ENCODE measurements around the gene VAX1.
"Not testable (repeated sequence)": the region's sequence is repeated elsewhere in the genome, so short reads cannot be mapped to it uniquely, and the experiment has no call there.

VAX1 gene
- 0 reads per million in 3 donors for total RNA-seq

- peaks cover 37% of the 10 kb centered on the region for H3K27me3 ChIP-seq (replicated peaks; ENCODE audit: control insufficient read depth, insufficient read depth, low read length, poor library complexity, severe bottlenecking)
- H3K4me1 ChIP-seq (ENCODE audit: control insufficient read depth, insufficient read depth, low read length, poor library complexity, severe bottlenecking), result no peaks in the 10 kb centered on the region
- H3K36me3 ChIP-seq (ENCODE audit: control insufficient read depth, insufficient read depth, low read length), result no peaks in the 10 kb centered on the region
- H3K4me3 ChIP-seq (ENCODE audit: insufficient read depth, low read depth, low read length, poor library complexity, severe bottlenecking), result no peak within 1 kb of the TSS
- no peaks in the 10 kb centered on the region for H3K9me3 ChIP-seq (ENCODE audit: control insufficient read depth, low read length)
- DNase-seq, result no peak
- H3K27ac ChIP-seq (ENCODE audit: insufficient read depth, low read length, poor library complexity, severe bottlenecking), result no peak within 1 kb of the TSS
Measured at GRCh38 chr10:117137911-117138642, at the start of gene VAX1. VAX1 (minus strand) TSS chr10:117138270; CDS start chr10:117138056, 214 bp downstream.

DNA sequence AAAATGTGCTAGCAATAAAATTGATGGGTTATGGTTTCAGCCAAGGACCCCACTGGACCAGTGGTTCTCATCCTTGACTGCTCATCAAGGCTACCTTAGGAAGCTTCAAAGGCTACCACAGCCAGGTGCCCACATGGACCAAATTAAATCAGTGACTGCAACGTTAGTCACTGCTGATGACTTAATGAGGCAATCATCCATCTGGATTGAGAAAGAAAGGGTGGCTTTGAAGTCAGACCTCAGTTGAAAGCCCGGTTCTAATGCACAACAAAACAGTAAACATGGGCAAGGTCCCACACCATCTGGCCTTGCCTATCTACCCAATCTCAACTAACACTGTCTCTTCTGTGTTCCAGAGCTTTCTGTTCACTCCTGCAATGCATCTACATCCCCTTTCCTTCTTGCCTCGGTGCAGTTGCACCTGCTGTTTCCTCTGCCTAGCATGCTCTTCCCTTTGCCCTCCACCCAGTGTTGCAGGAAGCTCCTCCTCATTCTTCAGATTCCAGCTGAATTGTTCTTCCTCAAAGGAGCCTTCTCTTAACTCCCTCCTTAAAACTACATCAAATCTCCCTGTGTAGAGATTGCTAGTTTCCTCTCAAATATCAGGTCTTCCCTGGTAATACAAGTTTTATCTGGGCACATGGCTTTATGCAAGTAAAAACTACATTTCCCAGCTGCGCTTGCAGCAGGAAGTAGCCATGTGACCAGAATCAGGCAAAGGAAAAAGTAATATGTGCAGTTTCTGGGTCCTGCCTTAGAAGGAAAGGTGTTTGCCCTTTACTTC lies 49.0 kb upstream of the VAX1 start:
- Histone ChIP-seq H3K36me3 (ENCODE audit: control insufficient read depth, insufficient read depth, low read length) (no peaks in the 10 kb centered on the region), H3K4me1 (ENCODE audit: control insufficient read depth, insufficient read depth, low read length, poor library complexity, severe bottlenecking) (no peaks in the 10 kb centered on the region), H3K9me3 (ENCODE audit: control insufficient read depth, low read length) (peaks cover 3% of the 10 kb centered on the region), H3K4me3 (ENCODE audit: insufficient read depth, low read depth, low read length, poor library complexity, severe bottlenecking) (no peak overlapping the region), H3K27me3 (replicated peaks; ENCODE audit: control insufficient read depth, insufficient read depth, low read length, poor library complexity, severe bottlenecking) (no peaks in the 10 kb centered on the region), H3K27ac (ENCODE audit: insufficient read depth, low read length, poor library complexity, severe bottlenecking) (no peak overlapping the region)
- no peak for DNase-seq

- H3K9me3 ChIP-seq (ENCODE audit: control insufficient read depth, low read length); H3K36me3 ChIP-seq (ENCODE audit: control insufficient read depth, insufficient read depth, low read length); H3K4me1 ChIP-seq (ENCODE audit: control insufficient read depth, insufficient read depth, low read length, poor library complexity, severe bottlenecking); H3K27me3 ChIP-seq (replicated peaks; ENCODE audit: control insufficient read depth, insufficient read depth, low read length, poor library complexity, severe bottlenecking); DNase-seq; H3K4me3 ChIP-seq (ENCODE audit: insufficient read depth, low read depth, low read length, poor library complexity, severe bottlenecking); H3K27ac ChIP-seq (ENCODE audit: insufficient read depth, low read length, poor library complexity, severe bottlenecking): not testable (repeated sequence)
Measured at GRCh38 chr10:117185817-117186216, 47.7 kb upstream of the VAX1 start.

DNA sequence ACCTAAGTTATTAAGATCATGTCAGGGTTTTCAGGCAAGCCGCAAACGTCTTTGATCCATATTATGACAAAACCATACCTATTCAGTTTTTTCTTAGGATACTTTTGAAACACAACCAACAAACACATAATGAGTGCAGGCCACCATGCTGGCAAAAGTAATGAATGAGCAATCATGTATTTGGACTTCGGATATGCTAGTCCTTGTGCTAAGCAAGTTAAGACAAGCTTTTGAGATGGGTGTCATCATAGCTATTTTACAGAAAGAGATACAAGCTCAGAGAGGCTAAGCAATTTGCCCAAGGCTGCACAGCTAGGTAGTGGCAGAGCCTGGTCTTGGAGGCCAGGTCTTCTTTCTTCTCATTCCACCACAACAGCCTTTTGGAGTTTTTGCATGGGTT lies 46.8 kb upstream of the VAX1 start:
- no peak for DNase-seq
- H3K4me1 ChIP-seq (ENCODE audit: control insufficient read depth, insufficient read depth, low read length, poor library complexity, severe bottlenecking), result no peaks in the 10 kb centered on the region
- no peaks in the 10 kb centered on the region for H3K27me3 ChIP-seq (replicated peaks; ENCODE audit: control insufficient read depth, insufficient read depth, low read length, poor library complexity, severe bottlenecking)
- H3K4me3 ChIP-seq (ENCODE audit: insufficient read depth, low read depth, low read length, poor library complexity, severe bottlenecking), result no peak overlapping the region
- no peak overlapping the region for H3K27ac ChIP-seq (ENCODE audit: insufficient read depth, low read length, poor library complexity, severe bottlenecking)
- peaks cover 3% of the 10 kb centered on the region for H3K9me3 ChIP-seq (ENCODE audit: control insufficient read depth, low read length)
- no peaks in the 10 kb centered on the region for H3K36me3 ChIP-seq (ENCODE audit: control insufficient read depth, insufficient read depth, low read length)

GRCh38 chr10:117184296-117184695 lies 46.2 kb upstream of the VAX1 start:
- no peaks in the 10 kb centered on the region for H3K27me3 ChIP-seq (replicated peaks; ENCODE audit: control insufficient read depth, insufficient read depth, low read length, poor library complexity, severe bottlenecking)
- no peak overlapping the region for H3K4me3 ChIP-seq (ENCODE audit: insufficient read depth, low read depth, low read length, poor library complexity, severe bottlenecking)
- DNase-seq, result no peak
- no peaks in the 10 kb centered on the region for H3K36me3 ChIP-seq (ENCODE audit: control insufficient read depth, insufficient read depth, low read length)
- H3K27ac ChIP-seq (ENCODE audit: insufficient read depth, low read length, poor library complexity, severe bottlenecking), result no peak overlapping the region
- H3K4me1 ChIP-seq (ENCODE audit: control insufficient read depth, insufficient read depth, low read length, poor library complexity, severe bottlenecking), result no peaks in the 10 kb centered on the region
- H3K9me3 ChIP-seq (ENCODE audit: control insufficient read depth, low read length), result peaks cover 2% of the 10 kb centered on the region

- Histone ChIP-seq H3K27ac (ENCODE audit: insufficient read depth, low read length, poor library complexity, severe bottlenecking) (no peak overlapping the region), H3K4me1 (ENCODE audit: control insufficient read depth, insufficient read depth, low read length, poor library complexity, severe bottlenecking) (no peaks in the 10 kb centered on the region), H3K4me3 (ENCODE audit: insufficient read depth, low read depth, low read length, poor library complexity, severe bottlenecking) (no peak overlapping the region), H3K9me3 (ENCODE audit: control insufficient read depth, low read length) (no peaks in the 10 kb centered on the region), H3K36me3 (ENCODE audit: control insufficient read depth, insufficient read depth, low read length) (no peaks in the 10 kb centered on the region), H3K27me3 (replicated peaks; ENCODE audit: control insufficient read depth, insufficient read depth, low read length, poor library complexity, severe bottlenecking) (peaks cover 2% of the 10 kb centered on the region)
- DNase-seq, result no peak
Measured at GRCh38 chr10:117178190-117178589, 40.1 kb upstream of the VAX1 start.

DNA sequence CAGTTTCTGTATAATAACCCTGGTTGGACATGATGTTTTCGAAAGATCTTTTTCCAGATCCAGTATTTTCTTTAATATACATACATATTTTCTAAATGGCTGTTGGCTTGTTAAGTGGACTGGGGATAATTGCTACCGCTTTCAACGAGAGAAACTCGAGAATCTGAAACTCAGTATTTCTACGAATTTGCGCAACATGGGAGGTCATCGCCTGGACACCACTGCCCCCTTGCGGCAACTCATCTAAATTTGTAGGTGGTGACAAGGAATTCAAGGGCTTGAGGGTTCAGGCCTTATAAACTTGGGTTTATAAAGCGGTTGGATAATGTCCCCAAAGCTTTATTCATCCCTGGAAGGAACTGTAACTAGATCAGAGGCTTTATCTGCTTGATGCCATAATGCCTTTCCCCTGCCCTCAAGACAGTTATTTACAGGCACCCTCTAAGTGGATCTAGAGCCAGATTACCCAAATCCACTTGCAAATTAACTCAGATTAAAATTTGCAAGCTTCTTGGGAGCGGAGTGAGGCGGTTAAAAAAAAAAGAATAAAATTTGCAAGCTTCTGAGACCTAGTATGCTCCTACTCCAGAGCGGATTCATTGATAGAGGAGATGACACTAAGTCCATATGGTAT lies 37.9 kb upstream of the VAX1 start:
- H3K4me3 ChIP-seq (ENCODE audit: insufficient read depth, low read depth, low read length, poor library complexity, severe bottlenecking), result peak overlapping the region; percentile 68
- peaks cover 11% of the 10 kb centered on the region for H3K27me3 ChIP-seq (replicated peaks; ENCODE audit: control insufficient read depth, insufficient read depth, low read length, poor library complexity, severe bottlenecking)
- H3K36me3 ChIP-seq (ENCODE audit: control insufficient read depth, insufficient read depth, low read length), result no peaks in the 10 kb centered on the region
- H3K4me1 ChIP-seq (ENCODE audit: control insufficient read depth, insufficient read depth, low read length, poor library complexity, severe bottlenecking), result no peaks in the 10 kb centered on the region
- no peak overlapping the region for H3K27ac ChIP-seq (ENCODE audit: insufficient read depth, low read length, poor library complexity, severe bottlenecking)
- peak; percentile 25 to 46 (median 33) for DNase-seq
- no peaks in the 10 kb centered on the region for H3K9me3 ChIP-seq (ENCODE audit: control insufficient read depth, low read length)

DNA sequence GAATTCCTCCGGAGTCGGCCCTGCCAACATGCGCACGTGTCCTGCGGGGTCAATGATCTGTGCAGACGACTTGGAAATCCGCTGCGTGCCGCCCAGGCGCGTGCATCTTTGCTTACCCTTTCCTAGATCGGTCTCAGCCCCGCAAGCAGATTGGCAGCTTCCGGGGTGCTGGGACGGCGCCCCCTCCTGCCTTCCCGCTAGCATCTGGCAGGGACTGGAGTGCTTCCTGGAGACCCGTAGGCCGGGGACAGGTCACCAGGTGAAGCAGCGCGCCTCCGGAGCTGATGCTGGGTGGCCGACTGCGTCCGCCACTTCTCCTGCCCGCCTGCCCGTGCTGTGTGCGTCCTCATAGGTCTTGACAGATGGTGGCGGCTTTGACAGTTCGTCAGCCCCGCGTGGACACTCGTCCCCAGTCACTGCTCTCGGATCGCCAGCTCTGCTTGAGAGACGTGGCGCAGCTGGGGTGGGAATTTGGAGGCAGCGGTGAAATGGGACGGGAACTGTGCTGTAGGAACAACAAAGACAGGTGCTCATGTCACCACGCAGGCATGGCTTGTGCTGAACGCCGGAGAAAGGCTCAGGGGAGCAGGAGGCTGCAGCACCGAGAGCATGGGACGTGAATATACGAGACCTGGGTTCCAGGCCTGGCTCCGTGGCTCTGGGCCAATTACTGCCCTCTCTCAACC lies 37.3 kb upstream of the VAX1 start:
- Histone ChIP-seq H3K36me3 (ENCODE audit: control insufficient read depth, insufficient read depth, low read length) (no peaks in the 10 kb centered on the region), H3K9me3 (ENCODE audit: control insufficient read depth, low read length) (no peaks in the 10 kb centered on the region), H3K4me3 (ENCODE audit: insufficient read depth, low read depth, low read length, poor library complexity, severe bottlenecking) (peak overlapping the region; percentile 68), H3K27me3 (replicated peaks; ENCODE audit: control insufficient read depth, insufficient read depth, low read length, poor library complexity, severe bottlenecking) (peaks cover 11% of the 10 kb centered on the region), H3K27ac (ENCODE audit: insufficient read depth, low read length, poor library complexity, severe bottlenecking) (no peak overlapping the region), H3K4me1 (ENCODE audit: control insufficient read depth, insufficient read depth, low read length, poor library complexity, severe bottlenecking) (no peaks in the 10 kb centered on the region)
- DNase-seq, result peak in 2 of 3 donors; percentile 8 to 13

DNA sequence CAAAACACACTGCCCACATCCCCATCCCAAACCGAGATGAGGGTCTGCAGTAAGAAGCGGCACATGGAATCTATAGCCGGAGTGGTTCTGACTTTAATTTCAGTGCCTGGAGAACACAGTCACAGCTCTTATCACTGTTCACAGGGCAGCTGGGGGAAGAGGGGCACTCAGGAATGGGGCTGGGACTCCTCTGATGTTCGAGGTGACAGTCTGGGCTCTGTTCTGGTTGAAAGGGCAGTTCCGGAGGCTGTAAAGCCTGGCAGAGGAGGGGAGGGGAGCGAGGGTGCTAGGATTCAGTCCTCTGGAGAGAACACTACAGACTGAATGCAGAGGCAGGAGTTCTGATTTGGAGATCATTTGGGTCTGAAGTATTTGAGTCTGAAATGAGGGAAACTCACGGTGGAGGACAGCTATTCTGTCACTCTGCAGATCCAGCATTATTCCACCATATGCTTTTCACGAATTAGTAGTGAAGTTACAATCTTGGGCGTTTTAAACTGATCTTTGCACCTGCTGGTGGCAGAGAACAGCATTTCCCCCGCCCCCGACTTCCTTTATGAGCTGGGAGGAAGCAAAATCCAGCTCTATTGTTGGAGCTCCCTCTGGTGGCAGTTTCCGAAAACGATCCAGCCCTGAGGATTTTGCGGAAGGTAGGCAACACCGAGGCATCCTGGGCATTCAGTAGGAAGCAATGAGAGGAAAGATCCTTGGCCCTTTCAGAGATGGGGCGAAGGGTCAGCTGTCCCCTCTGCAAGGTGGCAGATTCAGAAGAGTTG lies 36.6 kb upstream of the VAX1 start:
- no peaks in the 10 kb centered on the region for H3K4me1 ChIP-seq (ENCODE audit: control insufficient read depth, insufficient read depth, low read length, poor library complexity, severe bottlenecking)
- H3K27ac ChIP-seq (ENCODE audit: insufficient read depth, low read length, poor library complexity, severe bottlenecking), result no peak overlapping the region
- H3K4me3 ChIP-seq (ENCODE audit: insufficient read depth, low read depth, low read length, poor library complexity, severe bottlenecking), result peak overlapping the region; percentile 68
- H3K27me3 ChIP-seq (replicated peaks; ENCODE audit: control insufficient read depth, insufficient read depth, low read length, poor library complexity, severe bottlenecking), result peaks cover 12% of the 10 kb centered on the region
- H3K9me3 ChIP-seq (ENCODE audit: control insufficient read depth, low read length), result no peaks in the 10 kb centered on the region
- H3K36me3 ChIP-seq (ENCODE audit: control insufficient read depth, insufficient read depth, low read length), result no peaks in the 10 kb centered on the region
- DNase-seq, result peak; percentile 24 to 66 (median 60)

All from effector memory CD4-positive, alpha-beta T cell (primary cell).